HuH-7 (cell line): Measurements from ENCODE around the gene PBX3.

ENCODE experiments used
- DNase-seq: peaks from one replicate; pipeline ENCODE4 v3.0.0; 2011; ENCODE audit warnings: low spot score

The PBX3 gene

GRCh38 chr9:125908966-125909365 is 161.8 kb downstream of the PBX3 start:
- no peak for DNase-seq

- DNase-seq: no peak
These were observed 162.3 kb downstream of the PBX3 start for GRCh38 chr9:125909459-125909858.

GRCh38 chr9:125910286-125910685 is 163.1 kb downstream of the PBX3 start:
- DNase-seq: no peak

- no peak for DNase-seq
These were observed 164.9 kb downstream of the PBX3 start for GRCh38 chr9:125911861-125912644.

- no peak for DNase-seq
These were observed 165.5 kb downstream of the PBX3 start for GRCh38 chr9:125912667-125913066.

GRCh38 chr9:125913551-125913950 is 166.4 kb downstream of the PBX3 start:
- DNase-seq: no peak

GRCh38 chr9:125914411-125914810 is 167.2 kb downstream of the PBX3 start:
- DNase-seq: no peak

- DNase-seq: no peak
These were observed 168.4 kb downstream of the PBX3 start for GRCh38 chr9:125915606-125916005.

- no peak for DNase-seq
These were observed 172.4 kb downstream of the PBX3 start for GRCh38 chr9:125919565-125919964.

- no peak for DNase-seq
These were observed 173.2 kb downstream of the PBX3 start for GRCh38 chr9:125920402-125920801.

- DNase-seq: no peak
These were observed 175.7 kb downstream of the PBX3 start for GRCh38 chr9:125922854-125923253.

- no peak for DNase-seq
These were observed 177.2 kb downstream of the PBX3 start for GRCh38 chr9:125924351-125924750.

- DNase-seq: no peak
These were observed 179.8 kb downstream of the PBX3 start for GRCh38 chr9:125926936-125927335.

- no peak for DNase-seq
These were observed 182.7 kb downstream of the PBX3 start for GRCh38 chr9:125929846-125930245.

- DNase-seq: no peak
These were observed 184.0 kb downstream of the PBX3 start for GRCh38 chr9:125931211-125931610.

- DNase-seq: no peak
These were observed 184.8 kb downstream of the PBX3 start for GRCh38 chr9:125932012-125932411.

- no peak for DNase-seq
These were observed 185.7 kb downstream of the PBX3 start for GRCh38 chr9:125932746-125933455.

- DNase-seq: no peak
These were observed 195.0 kb downstream of the PBX3 start for GRCh38 chr9:125942125-125942524.

- DNase-seq: no peak
These were observed 196.7 kb downstream of the PBX3 start for GRCh38 chr9:125943831-125944230.

- no peak for DNase-seq
These were observed 199.2 kb downstream of the PBX3 start for GRCh38 chr9:125946397-125946796.

GRCh38 chr9:125948887-125949596 is 201.9 kb downstream of the PBX3 start:
- no peak for DNase-seq

GRCh38 chr9:125949703-125950460 is 202.7 kb downstream of the PBX3 start:
- DNase-seq: no peak
